Effector memory CD8-positive, alpha-beta T cell (primary cell): Measurements from ENCODE around the gene BTBD16.

Experiments used
- ATAC-seq: fragments of 150-1000 bp; cut with Tn5 transposase; replicated peaks from 2 replicates; pipeline ENCODE4 v1.10.0; 2021; ENCODE audit warnings: mild to moderate bottlenecking, moderate library complexity
- DNase-seq, 3 experiments: peaks; one replicate each; pipeline ENCODE4 v3.0.0; 2021
- H3K27ac Mint-ChIP-seq, 2 donors: one replicate each; pipeline ENCODE4 v1.8.0; 2022; ENCODE audit warnings: mild to moderate bottlenecking in 2 of 2, mixed read lengths in 2 of 2, moderate library complexity in 2 of 2
- H3K27me3 Mint-ChIP-seq, 2 donors: one replicate each; pipeline ENCODE4 v1.8.0; 2022; ENCODE audit warnings: mixed read lengths in 2 of 2
- H3K36me3 Mint-ChIP-seq: one replicate; pipeline ENCODE4 v1.8.0; 2022; ENCODE audit warnings: mild to moderate bottlenecking, moderate library complexity, mixed read lengths; ENCODE audit not compliant: insufficient read depth
- H3K4me1 Mint-ChIP-seq, 2 donors: one replicate each; pipeline ENCODE4 v1.8.0; 2022; ENCODE audit warnings: low read depth in 2 of 2, mixed read lengths in 2 of 2
- H3K4me3 Mint-ChIP-seq, 2 donors: one replicate each; pipeline ENCODE4 v1.8.0; 2022; ENCODE audit warnings: mild to moderate bottlenecking in 2 of 2, mixed read lengths in 2 of 2, moderate library complexity in 2 of 2
- H3K9me3 Mint-ChIP-seq, 2 donors: one replicate each; pipeline ENCODE4 v1.8.0; 2022; ENCODE audit warnings: mixed read lengths in 2 of 2

Gene BTBD16

DNA sequence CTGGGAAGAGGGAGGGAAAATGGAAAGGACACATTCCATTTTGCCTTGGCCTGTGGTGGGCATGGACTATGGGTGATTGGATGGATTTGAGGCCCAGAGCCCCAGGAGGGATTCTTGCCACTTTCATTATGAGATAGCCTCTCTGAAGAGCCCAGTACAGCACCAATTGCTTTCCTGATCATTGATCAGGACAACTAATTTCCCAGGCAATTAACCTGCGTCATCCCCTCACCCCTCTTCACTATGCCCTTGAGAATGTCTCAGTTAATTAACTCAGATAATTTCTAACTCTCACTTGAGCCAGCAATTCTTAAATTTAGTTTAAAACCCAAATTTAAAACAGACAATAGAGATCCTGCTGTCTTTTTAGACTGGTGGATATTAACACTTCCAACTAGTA lies 90.0 kb downstream of the BTBD16 start:
- Mint-ChIP-seq H3K36me3 (no peaks in the 10 kb centered on the region), H3K27ac (no peak overlapping the region), H3K4me1 (no peaks in the 10 kb centered on the region), H3K9me3 (peaks cover 0 to 9% of the 10 kb centered on the region in 2 donors), H3K27me3 (peaks cover 0 to 14% of the 10 kb centered on the region in 2 donors), H3K4me3 (no peak overlapping the region)
- no peak for ATAC-seq
- no peak for DNase-seq

DNA sequence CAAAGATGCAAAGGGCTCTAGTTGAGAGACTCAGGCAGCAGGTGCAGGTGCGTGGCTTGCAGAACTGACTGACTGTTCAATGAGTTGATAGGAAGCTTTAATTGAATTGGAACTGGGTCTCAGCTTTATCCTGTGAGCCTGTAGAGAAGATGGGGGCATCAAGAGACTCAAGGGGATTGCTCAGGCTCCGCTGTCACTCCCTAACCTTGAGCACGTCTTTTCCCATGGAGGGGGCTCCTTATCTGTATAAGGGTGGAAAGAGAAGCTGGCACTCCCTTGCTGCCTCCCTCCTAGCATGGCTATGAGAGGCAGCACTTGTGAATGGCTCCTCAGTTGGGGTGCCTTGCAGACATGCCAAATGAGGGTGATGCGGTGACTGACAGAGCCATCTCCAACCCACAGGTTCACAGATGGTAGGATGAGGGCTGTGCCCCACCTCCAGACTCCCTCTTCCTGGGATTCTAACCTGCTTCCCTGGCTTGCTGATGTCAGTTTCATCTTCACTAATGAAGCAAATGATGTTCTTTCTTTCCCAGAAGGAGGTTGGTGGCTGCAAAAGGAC lies 91.0 kb downstream of the BTBD16 start:
- ATAC-seq (no peak), DNase-seq (no peak)
- Mint-ChIP-seq H3K36me3 (no peaks in the 10 kb centered on the region), H3K4me3 (no peak overlapping the region), H3K27me3 (peaks cover 7 to 15% of the 10 kb centered on the region in 2 donors), H3K9me3 (peaks cover 0 to 9% of the 10 kb centered on the region in 2 donors), H3K4me1 (no peaks in the 10 kb centered on the region), H3K27ac (no peak overlapping the region)

DNA sequence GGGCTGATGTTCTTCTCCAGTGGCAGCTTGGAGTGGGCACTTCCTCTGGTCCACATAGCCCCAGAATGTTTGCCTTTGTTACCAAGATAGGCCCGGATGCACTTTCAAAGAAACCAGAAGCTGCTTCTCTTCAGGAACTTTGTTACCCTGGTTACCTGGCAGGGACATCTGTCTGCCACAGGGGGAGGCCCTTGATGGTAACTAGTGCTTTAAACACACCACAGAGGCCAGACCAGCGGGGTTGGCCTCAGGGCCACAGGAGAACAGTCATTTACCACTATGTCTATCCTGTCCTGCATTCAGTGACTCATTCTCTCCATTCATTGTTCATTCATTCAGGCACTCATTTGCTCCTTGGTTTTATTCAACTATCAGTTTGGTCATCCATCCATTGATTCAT lies 91.5 kb downstream of the BTBD16 start:
- Mint-ChIP-seq H3K27ac (no peak overlapping the region), H3K4me1 (no peaks in the 10 kb centered on the region), H3K9me3 (peaks cover 0 to 9% of the 10 kb centered on the region in 2 donors), H3K4me3 (no peak overlapping the region), H3K36me3 (no peaks in the 10 kb centered on the region), H3K27me3 (peaks cover 12 to 15% of the 10 kb centered on the region in 2 donors)
- DNase-seq (no peak), ATAC-seq (no peak)

DNA sequence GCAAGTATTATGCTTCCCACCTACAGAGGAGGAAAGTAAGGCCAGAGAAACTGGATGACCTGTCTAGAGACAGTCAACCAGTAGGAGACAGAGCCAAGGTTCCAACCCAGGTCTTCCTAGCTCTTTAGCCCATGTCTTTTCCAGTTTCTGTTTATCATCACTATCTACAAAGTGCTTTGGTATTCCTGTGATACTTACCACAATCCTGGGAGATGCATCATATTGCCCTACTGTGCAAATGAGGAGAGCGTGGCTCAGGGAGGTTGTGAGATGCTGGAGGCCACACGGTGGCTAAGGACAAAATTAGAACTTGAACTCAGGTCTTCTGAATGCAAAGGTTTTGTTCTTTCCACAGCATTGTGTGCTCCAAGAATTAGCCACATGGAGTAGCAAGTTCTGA lies 92.2 kb downstream of the BTBD16 start:
- H3K36me3 Mint-ChIP-seq, result no peaks in the 10 kb centered on the region
- no peak overlapping the region for H3K4me3 Mint-ChIP-seq
- peaks cover 0 to 8% of the 10 kb centered on the region in 2 donors for H3K9me3 Mint-ChIP-seq
- DNase-seq (no peak), ATAC-seq (no peak)
- no peak overlapping the region for H3K27ac Mint-ChIP-seq
- H3K4me1 Mint-ChIP-seq, result no peaks in the 10 kb centered on the region
- peaks cover 15 to 18% of the 10 kb centered on the region in 2 donors for H3K27me3 Mint-ChIP-seq

DNA sequence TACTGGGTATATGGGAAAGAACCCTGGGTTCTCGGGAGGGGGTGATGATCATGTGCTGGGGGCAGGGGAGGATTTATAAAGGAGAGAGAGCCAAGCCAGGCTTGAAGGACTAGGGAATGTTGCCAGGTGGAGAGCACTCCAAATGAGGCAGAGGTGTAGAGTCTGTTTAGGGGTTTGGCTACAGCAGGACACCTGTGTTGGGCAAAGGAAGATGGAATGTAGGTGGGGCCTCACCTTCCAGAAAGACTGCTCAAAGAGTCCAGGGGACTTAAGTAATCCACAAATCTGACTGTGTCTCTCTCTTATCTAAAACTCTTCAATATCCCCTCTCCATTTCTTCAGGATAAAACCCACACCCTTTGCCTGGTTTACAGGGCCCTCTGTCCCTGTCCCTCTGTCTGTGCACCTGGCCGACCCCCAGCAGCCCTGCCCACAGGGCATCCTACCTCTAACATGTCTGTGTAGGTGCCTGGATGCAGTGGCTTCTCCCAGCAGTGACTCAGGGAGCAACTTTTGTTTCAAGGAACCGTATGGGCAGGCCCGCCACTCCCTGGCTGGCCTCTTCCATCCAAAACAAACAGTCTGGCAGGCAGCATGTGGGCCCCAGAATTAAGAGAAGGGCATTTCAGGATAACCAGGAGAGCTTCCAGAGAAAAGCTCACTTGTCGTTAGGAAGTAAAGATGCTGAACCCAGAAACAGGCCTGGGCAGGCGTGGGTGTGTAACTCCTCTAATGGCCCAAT lies 92.8 kb downstream of the BTBD16 start:
- H3K4me1 Mint-ChIP-seq, result no peaks in the 10 kb centered on the region
- H3K36me3 Mint-ChIP-seq, result no peaks in the 10 kb centered on the region
- no peak overlapping the region for H3K4me3 Mint-ChIP-seq
- ATAC-seq, result no peak
- peaks cover 18 to 20% of the 10 kb centered on the region in 2 donors for H3K27me3 Mint-ChIP-seq
- peaks cover 0 to 2% of the 10 kb centered on the region in 2 donors for H3K9me3 Mint-ChIP-seq
- H3K27ac Mint-ChIP-seq, result peak overlapping the region in 1 of 2 donors; percentile 36
- no peak for DNase-seq

DNA sequence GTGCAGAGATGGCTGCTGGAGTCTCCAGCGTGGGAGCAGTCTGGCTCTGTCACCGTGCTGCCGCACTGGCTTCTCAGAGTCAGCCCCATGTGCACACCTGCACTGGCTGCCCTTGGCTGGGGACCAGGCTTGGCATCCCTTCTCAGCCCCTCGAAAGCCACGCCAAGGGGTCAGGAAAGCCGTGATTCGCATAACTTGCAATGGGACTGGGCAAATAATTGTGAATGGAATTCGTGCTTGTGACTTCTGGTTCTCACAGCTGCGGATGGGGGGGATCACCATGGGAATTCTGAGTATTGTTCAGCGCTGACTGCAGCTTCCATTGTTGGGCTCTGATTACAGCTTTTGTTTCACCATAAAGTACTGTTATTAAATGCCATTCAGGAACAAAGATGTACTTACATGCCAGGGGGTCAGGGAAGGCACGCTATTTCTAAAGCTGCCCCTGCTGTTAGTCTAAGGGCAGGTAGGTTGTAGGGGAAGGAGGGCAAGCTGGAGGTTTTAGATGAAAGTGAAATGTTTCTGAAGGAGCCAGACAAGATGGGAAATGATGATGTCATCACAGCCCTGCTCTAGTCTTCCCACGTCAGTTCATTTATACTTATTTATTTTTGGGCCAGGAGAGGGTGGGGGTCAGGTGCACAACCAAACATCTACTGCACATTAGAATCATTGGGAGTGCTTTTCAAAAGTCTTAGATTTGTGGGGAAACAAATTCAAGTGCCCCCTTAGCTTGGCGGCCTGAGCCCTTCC lies 97.6 kb downstream of the BTBD16 start:
- Mint-ChIP-seq H3K9me3 (no peaks in the 10 kb centered on the region), H3K36me3 (peaks cover under 1% of the 10 kb centered on the region), H3K4me1 (peaks cover under 1 to 4% of the 10 kb centered on the region in 2 donors), H3K27me3 (peaks cover 28 to 42% of the 10 kb centered on the region in 2 donors), H3K4me3 (no peak overlapping the region), H3K27ac (no peak overlapping the region)
- no peak for DNase-seq
- no peak for ATAC-seq

DNA sequence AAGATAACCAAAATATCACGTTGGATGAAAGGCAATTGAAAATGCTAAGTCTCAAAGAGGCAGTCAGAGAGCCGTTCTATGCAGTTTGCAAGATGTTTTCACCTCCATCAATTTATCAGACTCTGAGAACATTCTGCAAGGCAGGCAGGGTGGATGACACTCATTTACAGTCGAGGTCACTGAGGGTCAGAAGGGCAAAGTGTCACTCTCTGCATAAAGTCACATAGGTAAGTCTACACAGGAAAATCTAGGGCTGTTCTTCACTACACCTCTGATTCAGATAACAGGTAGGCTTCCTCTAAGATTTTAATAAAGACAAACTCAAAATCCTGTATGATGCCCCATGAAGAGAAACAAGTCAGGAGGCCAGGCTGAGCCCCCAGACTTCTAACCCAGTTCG lies 102.0 kb downstream of the BTBD16 start:
- Mint-ChIP-seq H3K27me3 (peaks cover 11 to 28% of the 10 kb centered on the region in 2 donors), H3K9me3 (no peaks in the 10 kb centered on the region), H3K36me3 (peaks cover 13% of the 10 kb centered on the region), H3K4me1 (peaks cover 14 to 21% of the 10 kb centered on the region in 2 donors), H3K27ac (peak overlapping the region in 1 of 2 donors; percentile 75), H3K4me3 (peak overlapping the region; percentile 82 to 97)
- DNase-seq (no peak), ATAC-seq (no peak)

DNA sequence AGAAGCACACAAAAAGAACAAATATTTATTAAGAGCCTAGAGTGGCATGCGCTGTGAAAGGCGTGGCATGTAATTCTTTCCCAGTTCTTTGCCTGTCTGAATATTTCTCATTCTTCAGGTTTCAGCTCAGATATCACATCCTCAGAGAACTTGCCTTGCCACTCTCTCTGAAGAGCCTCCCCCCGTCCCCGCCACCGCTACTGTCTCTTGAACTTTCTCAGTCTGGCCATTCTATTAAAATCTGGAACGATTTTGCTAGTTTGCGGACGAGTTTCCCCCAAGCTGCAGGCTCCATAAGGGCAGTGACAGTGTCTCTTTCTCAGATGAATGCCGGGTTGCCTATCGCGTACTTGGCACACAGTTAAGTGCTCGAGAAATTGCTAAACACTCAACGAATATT lies 102.6 kb downstream of the BTBD16 start:
- no peak for ATAC-seq
- DNase-seq, result no peak
- peak overlapping the region; percentile 75 to 82 for H3K27ac Mint-ChIP-seq
- no peaks in the 10 kb centered on the region for H3K9me3 Mint-ChIP-seq
- H3K27me3 Mint-ChIP-seq, result peaks cover 9 to 24% of the 10 kb centered on the region in 2 donors
- peaks cover 14 to 22% of the 10 kb centered on the region in 2 donors for H3K4me1 Mint-ChIP-seq
- peaks cover 13% of the 10 kb centered on the region for H3K36me3 Mint-ChIP-seq
- H3K4me3 Mint-ChIP-seq, result peak overlapping the region; percentile 82 to 97

DNA sequence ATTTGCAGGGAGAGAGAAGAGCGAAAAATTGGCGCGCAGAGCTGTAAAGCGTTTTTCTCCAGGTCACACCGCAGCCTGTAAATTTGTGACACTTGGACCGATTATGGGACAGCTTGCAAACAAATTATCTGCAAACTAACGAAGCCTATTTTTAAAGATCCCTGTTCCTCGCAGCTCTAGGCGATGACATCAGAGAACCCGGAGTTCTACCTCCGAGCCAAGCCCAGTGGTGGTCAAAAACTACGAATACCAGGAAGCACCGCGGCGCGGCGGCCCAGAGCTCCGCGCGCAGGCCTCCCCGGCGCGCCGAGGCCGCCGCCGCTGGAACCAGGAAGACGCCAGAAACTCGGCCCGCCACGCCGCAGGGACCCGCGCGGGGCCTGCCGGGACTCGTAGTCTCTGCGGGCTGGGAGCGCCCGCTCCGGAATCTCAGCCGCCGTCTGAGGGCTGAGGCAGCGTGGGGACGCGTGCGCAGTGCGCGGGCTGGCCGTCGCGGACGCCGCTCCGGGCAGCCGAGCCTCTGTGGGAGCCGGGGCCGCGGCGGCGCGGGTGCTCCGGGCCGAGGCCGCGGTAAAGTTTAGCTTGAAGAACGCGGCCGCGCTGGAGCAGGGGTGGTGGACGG lies 103.3 kb downstream of the BTBD16 start, which contains the start of gene PLEKHA1:
Gene PLEKHA1 (plus strand): TSS at position 472 of the 622 bp plus-strand sequence. CDS start 18,493 bp downstream, outside the sequence.
- H3K4me1 Mint-ChIP-seq, result peaks cover 15 to 28% of the 10 kb centered on the region in 2 donors
- H3K9me3 Mint-ChIP-seq, result no peaks in the 10 kb centered on the region

DNA sequence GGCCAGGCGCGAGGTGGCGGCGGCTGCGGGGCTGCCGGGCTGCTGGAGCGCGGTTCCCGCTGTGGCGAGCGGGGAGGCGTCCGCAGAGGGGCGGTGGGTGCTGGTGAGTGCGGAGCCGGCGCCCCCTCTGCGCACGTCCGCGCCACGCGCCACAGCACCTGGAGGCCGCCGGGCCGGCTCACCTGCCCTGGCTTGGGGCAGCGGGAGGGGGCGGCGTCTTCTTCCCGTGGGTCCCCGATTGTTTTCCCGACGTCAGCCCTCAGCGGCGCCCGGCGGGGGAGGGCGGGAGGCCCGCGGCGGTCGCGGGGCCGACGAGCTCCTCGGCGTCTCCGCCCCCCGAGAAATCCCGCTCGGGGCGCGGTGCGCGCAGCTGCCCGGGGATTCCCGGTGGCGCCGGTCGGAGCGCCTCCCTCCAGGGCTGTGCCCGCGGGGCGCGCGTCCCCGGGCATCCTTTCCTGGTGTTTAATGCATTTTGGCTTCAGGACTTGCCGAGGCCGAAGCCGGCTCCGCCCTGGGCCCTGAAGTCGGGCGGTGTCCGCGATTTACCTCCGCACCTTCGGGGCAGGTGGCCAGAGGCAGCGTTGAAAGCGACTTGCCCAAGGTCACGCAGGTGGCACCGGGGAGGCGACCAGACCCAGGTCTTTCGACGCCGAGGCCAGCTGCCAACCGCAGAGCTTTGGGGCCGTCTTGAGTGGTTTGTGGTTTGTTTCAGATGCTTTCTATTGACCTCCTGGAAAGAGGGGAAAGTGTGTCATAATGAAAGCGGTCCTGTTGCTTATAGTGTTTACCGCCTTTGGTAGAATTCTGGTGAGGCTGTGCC lies 104.0 kb downstream of the BTBD16 start:
- H3K4me3 Mint-ChIP-seq, result peak overlapping the region; percentile 95 to 97
- H3K9me3 Mint-ChIP-seq, result no peaks in the 10 kb centered on the region
- H3K4me1 Mint-ChIP-seq, result peaks cover 21 to 33% of the 10 kb centered on the region in 2 donors
- H3K36me3 Mint-ChIP-seq, result peaks cover 13% of the 10 kb centered on the region
- peak overlapping the region; percentile 96 to 98 for H3K27ac Mint-ChIP-seq
- peak; percentile 69 for ATAC-seq
- peaks cover 9 to 15% of the 10 kb centered on the region in 2 donors for H3K27me3 Mint-ChIP-seq
- peak; percentile 72 to 80 (median 76) for DNase-seq

More for the DNA sequence above, 103.3 kb downstream of the BTBD16 start, which contains the start of gene PLEKHA1:
- peaks cover 9 to 18% of the 10 kb centered on the region in 2 donors for H3K27me3 Mint-ChIP-seq
- DNase-seq (peak; percentile 89 to 91 (median 90)), ATAC-seq (peak; percentile 82)
- H3K4me3 Mint-ChIP-seq, result peak within 1 kb of the TSS; percentile 95 to 97
- H3K27ac Mint-ChIP-seq, result peak within 1 kb of the TSS; percentile 96 to 98
- H3K36me3 Mint-ChIP-seq, result peaks cover 13% of the 10 kb centered on the region

DNA sequence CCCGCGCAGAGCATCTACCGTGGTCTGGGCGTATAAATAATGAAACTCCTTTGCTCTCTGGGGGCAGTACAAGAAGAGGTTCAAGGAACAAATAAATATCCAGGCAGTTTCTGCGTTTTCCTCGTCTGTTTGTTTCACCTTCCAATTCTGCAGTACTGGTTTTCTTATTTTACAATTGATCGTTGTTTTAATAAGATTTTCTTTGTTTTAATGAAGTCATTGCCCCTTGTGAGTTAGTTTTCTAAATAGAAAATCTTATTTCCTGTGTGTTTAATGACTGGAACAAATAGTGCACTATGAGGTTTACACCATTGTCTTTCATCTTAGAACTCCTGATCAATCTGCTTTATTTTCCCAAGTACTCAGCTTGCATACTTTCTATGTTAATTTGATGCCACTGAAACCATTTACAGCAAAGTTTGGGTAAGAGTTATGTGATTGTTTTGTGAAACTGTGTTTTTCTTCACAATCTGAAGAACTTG lies 104.6 kb downstream of the BTBD16 start:
- ATAC-seq, result no peak
- H3K9me3 Mint-ChIP-seq, result no peaks in the 10 kb centered on the region
- peaks cover 13% of the 10 kb centered on the region for H3K36me3 Mint-ChIP-seq
- H3K27ac Mint-ChIP-seq, result peak overlapping the region; percentile 96 to 98
- H3K4me3 Mint-ChIP-seq, result peak overlapping the region; percentile 95 to 97
- H3K27me3 Mint-ChIP-seq, result peaks cover 6 to 10% of the 10 kb centered on the region in 2 donors
- H3K4me1 Mint-ChIP-seq, result peaks cover 26 to 38% of the 10 kb centered on the region in 2 donors
- DNase-seq, result no peak

DNA sequence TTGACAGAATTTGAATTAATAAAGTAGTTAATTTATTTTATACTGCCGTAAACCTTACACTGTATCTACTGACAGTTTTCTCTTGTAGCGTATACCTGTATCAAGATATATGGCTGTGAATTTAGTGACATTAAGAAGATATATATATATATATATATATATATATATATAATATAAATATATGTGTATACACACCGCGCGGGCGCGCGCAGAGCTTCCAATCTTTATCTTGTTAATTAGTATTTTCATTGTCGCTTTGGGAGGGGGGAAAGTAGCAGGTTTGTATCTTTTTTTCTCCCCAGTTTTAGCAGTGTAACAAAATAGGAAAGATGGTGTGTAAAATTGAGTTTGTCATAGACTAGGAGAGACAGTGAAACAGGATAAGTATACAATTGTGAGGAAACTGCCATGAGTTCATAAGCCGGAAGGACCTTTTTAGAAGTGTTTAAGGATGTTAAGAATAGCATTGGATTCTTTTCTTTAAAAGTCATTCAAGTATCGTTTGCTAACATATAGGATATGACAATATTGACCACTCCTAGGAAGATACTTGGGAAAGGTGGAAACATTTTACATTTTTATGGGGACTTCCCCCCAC lies 105.4 kb downstream of the BTBD16 start:
- ATAC-seq, result no peak
- peaks cover 13% of the 10 kb centered on the region for H3K36me3 Mint-ChIP-seq
- peaks cover 33 to 43% of the 10 kb centered on the region in 2 donors for H3K4me1 Mint-ChIP-seq
- H3K9me3 Mint-ChIP-seq, result peaks cover 0 to 1% of the 10 kb centered on the region in 2 donors
- DNase-seq, result no peak
- peaks cover 0 to 2% of the 10 kb centered on the region in 2 donors for H3K27me3 Mint-ChIP-seq
- no peak overlapping the region for H3K27ac Mint-ChIP-seq
- H3K4me3 Mint-ChIP-seq, result peak overlapping the region; percentile 95 to 97
